ENCODE data around the gene SAMD11. TPM values are rescaled to one million over a fixed set of nuclear protein-coding genes. Genes with fewer than 3 reads are reported as not detected.

Gene SAMD11
- total and polyA plus RNA-seq, 2 of the 13 experiments (the other 11 are each of a cell fraction or from before 2014, with no cell fraction given) = 0.11 TPM; not detected in 1

DNA sequence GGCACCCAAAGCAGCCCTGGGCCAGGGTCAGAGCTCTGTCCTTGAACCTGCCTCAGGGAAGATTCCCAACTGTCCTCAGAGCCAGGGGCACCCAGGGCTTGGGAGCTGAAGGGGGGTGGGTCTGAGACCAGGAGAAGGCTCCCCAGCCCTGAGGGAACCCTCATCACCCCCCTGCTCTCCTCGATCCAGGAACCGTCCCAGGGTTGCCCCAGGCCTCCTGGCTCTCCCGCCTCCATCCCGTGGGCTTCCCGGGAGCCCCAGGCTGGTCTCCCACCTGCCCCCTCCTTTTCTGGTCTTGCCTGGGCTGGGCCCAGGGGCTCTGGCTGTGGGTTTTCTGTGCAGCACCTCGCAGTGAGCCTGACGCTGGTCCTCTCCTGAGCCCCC is 6.7 kb upstream of the SAMD11 start (continued):
- TF ChIP-seq, protein P1, sequence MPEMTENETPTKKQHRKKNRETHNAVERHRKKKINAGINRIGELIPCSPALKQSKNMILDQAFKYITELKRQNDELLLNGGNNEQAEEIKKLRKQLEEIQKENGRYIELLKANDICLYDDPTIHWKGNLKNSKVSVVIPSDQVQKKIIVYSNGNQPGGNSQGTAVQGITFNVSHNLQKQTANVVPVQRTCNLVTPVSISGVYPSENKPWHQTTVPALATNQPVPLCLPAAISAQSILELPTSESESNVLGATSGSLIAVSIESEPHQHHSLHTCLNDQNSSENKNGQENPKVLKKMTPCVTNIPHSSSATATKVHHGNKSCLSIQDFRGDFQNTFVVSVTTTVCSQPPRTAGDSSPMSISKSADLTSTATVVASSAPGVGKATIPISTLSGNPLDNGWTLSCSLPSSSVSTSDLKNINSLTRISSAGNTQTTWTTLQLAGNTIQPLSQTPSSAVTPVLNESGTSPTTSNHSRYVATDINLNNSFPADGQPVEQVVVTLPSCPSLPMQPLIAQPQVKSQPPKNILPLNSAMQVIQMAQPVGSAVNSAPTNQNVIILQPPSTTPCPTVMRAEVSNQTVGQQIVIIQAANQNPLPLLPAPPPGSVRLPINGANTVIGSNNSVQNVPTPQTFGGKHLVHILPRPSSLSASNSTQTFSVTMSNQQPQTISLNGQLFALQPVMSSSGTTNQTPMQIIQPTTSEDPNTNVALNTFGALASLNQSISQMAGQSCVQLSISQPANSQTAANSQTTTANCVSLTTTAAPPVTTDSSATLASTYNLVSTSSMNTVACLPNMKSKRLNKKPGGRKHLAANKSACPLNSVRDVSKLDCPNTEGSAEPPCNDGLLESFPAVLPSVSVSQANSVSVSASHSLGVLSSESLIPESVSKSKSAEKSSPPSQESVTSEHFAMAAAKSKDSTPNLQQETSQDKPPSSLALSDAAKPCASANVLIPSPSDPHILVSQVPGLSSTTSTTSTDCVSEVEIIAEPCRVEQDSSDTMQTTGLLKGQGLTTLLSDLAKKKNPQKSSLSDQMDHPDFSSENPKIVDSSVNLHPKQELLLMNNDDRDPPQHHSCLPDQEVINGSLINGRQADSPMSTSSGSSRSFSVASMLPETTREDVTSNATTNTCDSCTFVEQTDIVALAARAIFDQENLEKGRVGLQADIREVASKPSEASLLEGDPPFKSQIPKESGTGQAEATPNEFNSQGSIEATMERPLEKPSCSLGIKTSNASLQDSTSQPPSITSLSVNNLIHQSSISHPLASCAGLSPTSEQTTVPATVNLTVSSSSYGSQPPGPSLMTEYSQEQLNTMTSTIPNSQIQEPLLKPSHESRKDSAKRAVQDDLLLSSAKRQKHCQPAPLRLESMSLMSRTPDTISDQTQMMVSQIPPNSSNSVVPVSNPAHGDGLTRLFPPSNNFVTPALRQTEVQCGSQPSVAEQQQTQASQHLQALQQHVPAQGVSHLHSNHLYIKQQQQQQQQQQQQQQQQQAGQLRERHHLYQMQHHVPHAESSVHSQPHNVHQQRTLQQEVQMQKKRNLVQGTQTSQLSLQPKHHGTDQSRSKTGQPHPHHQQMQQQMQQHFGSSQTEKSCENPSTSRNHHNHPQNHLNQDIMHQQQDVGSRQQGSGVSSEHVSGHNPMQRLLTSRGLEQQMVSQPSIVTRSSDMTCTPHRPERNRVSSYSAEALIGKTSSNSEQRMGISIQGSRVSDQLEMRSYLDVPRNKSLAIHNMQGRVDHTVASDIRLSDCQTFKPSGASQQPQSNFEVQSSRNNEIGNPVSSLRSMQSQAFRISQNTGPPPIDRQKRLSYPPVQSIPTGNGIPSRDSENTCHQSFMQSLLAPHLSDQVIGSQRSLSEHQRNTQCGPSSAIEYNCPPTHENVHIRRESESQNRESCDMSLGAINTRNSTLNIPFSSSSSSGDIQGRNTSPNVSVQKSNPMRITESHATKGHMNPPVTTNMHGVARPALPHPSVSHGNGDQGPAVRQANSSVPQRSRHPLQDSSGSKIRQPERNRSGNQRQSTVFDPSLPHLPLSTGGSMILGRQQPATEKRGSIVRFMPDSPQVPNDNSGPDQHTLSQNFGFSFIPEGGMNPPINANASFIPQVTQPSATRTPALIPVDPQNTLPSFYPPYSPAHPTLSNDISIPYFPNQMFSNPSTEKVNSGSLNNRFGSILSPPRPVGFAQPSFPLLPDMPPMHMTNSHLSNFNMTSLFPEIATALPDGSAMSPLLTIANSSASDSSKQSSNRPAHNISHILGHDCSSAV (CRISPR knock-in tag; IDR thresholded peaks at IDR 0.05; ENCODE audit: borderline replicate concordance) = no peak

DNA sequence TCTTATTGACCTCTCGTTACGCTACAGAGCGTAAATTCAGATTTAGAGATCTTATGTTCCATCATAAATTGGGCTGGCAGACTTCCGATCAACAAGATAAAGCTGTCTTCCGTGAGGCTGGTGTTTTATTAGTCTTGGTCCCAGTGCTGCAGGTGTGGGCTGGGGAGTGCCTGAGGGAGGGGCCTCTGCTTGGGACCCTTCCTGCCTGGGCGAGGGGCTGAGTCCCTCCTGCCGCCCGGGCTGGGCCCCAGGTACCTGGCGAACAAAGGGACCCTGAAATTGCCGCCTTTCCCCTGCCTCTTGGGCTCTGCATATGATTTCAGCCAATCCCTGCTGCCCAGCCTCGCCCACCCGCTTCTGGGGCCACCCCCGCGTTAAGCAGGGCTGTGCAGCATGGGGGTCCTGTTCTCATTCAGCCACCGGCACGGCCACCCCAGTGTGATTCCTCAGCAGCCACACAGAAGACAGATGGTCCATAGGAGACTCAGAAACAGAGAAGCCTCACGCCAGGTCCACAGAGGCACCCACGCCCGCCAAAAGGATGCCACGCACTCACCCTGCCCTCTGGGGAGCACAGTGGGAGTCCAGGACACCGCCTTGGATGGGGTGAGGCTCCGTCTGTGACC is 6.1 kb upstream of the SAMD11 start:
- Histone ChIP-seq H3K79me2 (ENCODE audit: insufficient read depth, low read length) (no peaks in the 10 kb centered on the region), H4K20me1 (ENCODE audit: insufficient read depth, low read length) (peaks cover 6% of the 10 kb centered on the region; the same call in 1 of the 2 replicates), H3K4me2 (ENCODE audit: low read depth, low read length) (no peak overlapping the region), H3K9ac (ENCODE audit: insufficient read depth, low read depth, low read length) (no peak overlapping the region), H3K4me3 (replicated peaks in 1 of 3; ENCODE audit: insufficient read depth in 1 of 3, low read depth in 2 of 3, low read length in 3 of 3) (no peak overlapping the region), H2AFZ (ENCODE audit: low read length) (no peak overlapping the region), H3K36me3 (replicated peaks in 1 of 2; ENCODE audit: control insufficient read depth in 1 of 2, insufficient read depth in 2 of 2, low read length in 2 of 2) (no peaks in the 10 kb centered on the region), H3K9me3 (ENCODE audit: low read length) (no peaks in the 10 kb centered on the region), H3K4me1 (ENCODE audit: insufficient read depth, low read length) (peaks cover 49% of the 10 kb centered on the region), H3K27me3 (ENCODE audit: control insufficient read depth in 1 of 2, insufficient read depth in 2 of 2, low read length in 2 of 2) (peaks cover 47 to 95% of the 10 kb centered on the region in 2 experiments), H3K27ac (ENCODE audit: extremely low read length, insufficient read depth, low read length) (no peak overlapping the region)
- no TSS peak for BruUV-seq (replicated peaks)
- ChIA-PET CTCF (ENCODE audit: low intra/inter-chr PET ratio, low total read pairs) (interaction anchor here (1.5 kb wide), 1 partner anchor 12 kb away, joined by 3 read pairs; no protein-coding TSS in a partner anchor), POLR2A (no interaction called here)
- ATAC-seq = no peak
- FAIRE-seq = no peak
- in situ Hi-C loops (cut with HindIII; ENCODE audit: extremely low pct_ligation_motif_present, low pct_unique_long_range_greater_than_20kb) (no loop called here), intact Hi-C loops (cut with micrococcal nuclease; ENCODE audit: unreplicated experiment) (no loop called here)
- 29% methylated on average over 8 of the region's 22 CpGs for WGBS (ENCODE audit: low lambda C conversion rate)
- DNase-seq (ENCODE audit: low spot score) = no peak
- no peak for TF ChIP-seq ZNF841 (CRISPR knock-in tag; IDR thresholded peaks at IDR 0.05; ENCODE audit: borderline replicate concordance)
- TF ChIP-seq, protein P2, sequence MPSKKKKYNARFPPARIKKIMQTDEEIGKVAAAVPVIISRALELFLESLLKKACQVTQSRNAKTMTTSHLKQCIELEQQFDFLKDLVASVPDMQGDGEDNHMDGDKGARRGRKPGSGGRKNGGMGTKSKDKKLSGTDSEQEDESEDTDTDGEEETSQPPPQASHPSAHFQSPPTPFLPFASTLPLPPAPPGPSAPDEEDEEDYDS (CRISPR knock-in tag; IDR thresholded peaks at IDR 0.05) = no peak
- TF ChIP-seq, protein P3, sequence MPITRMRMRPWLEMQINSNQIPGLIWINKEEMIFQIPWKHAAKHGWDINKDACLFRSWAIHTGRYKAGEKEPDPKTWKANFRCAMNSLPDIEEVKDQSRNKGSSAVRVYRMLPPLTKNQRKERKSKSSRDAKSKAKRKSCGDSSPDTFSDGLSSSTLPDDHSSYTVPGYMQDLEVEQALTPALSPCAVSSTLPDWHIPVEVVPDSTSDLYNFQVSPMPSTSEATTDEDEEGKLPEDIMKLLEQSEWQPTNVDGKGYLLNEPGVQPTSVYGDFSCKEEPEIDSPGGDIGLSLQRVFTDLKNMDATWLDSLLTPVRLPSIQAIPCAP (CRISPR knock-in tag; IDR thresholded peaks at IDR 0.05; ENCODE audit: low read depth) = no peak
- TF ChIP-seq ZNF34 (CRISPR knock-in tag; IDR thresholded peaks at IDR 0.05; ENCODE audit: borderline replicate concordance) = no peak
- TF ChIP-seq KLF6 (CRISPR knock-in tag; IDR thresholded peaks at IDR 0.05) = no peak
- TF ChIP-seq, protein P4, sequence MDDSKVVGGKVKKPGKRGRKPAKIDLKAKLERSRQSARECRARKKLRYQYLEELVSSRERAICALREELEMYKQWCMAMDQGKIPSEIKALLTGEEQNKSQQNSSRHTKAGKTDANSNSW (CRISPR knock-in tag; IDR thresholded peaks at IDR 0.05; ENCODE audit: borderline replicate concordance) = no peak
- no peak for TF ChIP-seq ZMAT3 (CRISPR knock-in tag; conservative IDR thresholded peaks at IDR 0.05)
- TF ChIP-seq MTF1 (CRISPR knock-in tag; IDR thresholded peaks at IDR 0.05) = no peak
- no peak for TF ChIP-seq ZNF251 (CRISPR knock-in tag; IDR thresholded peaks at IDR 0.05)
- no peak for TF ChIP-seq ZNF782 (CRISPR knock-in tag; IDR thresholded peaks at IDR 0.05; ENCODE audit: borderline replicate concordance)
- TF ChIP-seq ZBTB21 (CRISPR knock-in tag; IDR thresholded peaks at IDR 0.05) = no peak
- TF ChIP-seq ZNF530 (CRISPR knock-in tag; IDR thresholded peaks at IDR 0.05; ENCODE audit: low read depth) = no peak

Measured in HepG2 (cell line).